HEK293 (cell line): ENCODE results near the gene CREG2.
"Not testable (repeated sequence)": the region's sequence is repeated elsewhere in the genome, so short reads cannot be mapped to it uniquely, and the experiment has no call there.

ENCODE experiments used
- CTCF ChIA-PET: fragments of 350-600 bp; formaldehyde crosslinking; extraction: SDS; loops from one replicate; lab custom pipeline; 2021; ENCODE audit warnings: antibody characterized with exemption; lab: Yijun Ruan, JAX
- POLR2A ChIA-PET: fragments of 300-600 bp; formaldehyde crosslinking; extraction: SDS; loops from one replicate; lab custom pipeline; 2020; ENCODE audit warnings: antibody characterized with exemption, inconsistent platforms; lab: Yijun Ruan, JAX
- H3K27ac ChIP-seq: fragments of 200-500 bp; sonication (Bioruptor generic); 2 replicates; pipeline ENCODE4 v1.5.1; 2014; ENCODE audit warnings: low read depth, low read length, control low read depth, inconsistent platforms; ENCODE audit errors: extremely low read depth
- H3K36me3 ChIP-seq, 2 experiments: fragments of 200-500 bp in 1 of 2; sonication (Bioruptor generic) in 1 of 2; 1 replicate in 1 of 2; 2 replicates in 1 of 2; pipeline ENCODE4 v1.5.1; 2014 to 2017; ENCODE audit warnings: inconsistent platforms in 2 of 2, low read length in 2 of 2; ENCODE audit not compliant: control insufficient read depth in 2 of 2, insufficient read depth in 1 of 2
- H3K4me1 ChIP-seq: fragments of 200-500 bp; sonication (Bioruptor generic); 2 replicates; pipeline ENCODE4 v1.5.1; 2014; ENCODE audit warnings: mild to moderate bottlenecking, low read length, inconsistent platforms; ENCODE audit not compliant: control insufficient read depth, insufficient read depth
- H3K4me3 ChIP-seq: 2 replicates; pipeline ENCODE4 v1.5.1; 2011; ENCODE audit warnings: low read depth, mild to moderate bottlenecking, control low read depth, low read length, moderate library complexity
- H3K9me3 ChIP-seq: fragments of 200-500 bp; sonication (Bioruptor generic); 2 replicates; pipeline ENCODE4 v1.5.1; 2014; ENCODE audit warnings: low read depth, low read length, inconsistent platforms; ENCODE audit not compliant: control insufficient read depth, insufficient read depth
- KLF1 ChIP-seq: fragments of 450-650 bp; formaldehyde crosslinking; IDR thresholded peaks from 2 replicates; pipeline ENCODE4 v1.5.1; 2016; ENCODE audit warnings: missing biosample characterization, missing genetic modification characterization
- KLF10 ChIP-seq: fragments of 450-650 bp; IDR thresholded peaks from 2 replicates; pipeline ENCODE4 v1.5.1; 2018; ENCODE audit warnings: missing biosample characterization, mild to moderate bottlenecking, missing genetic modification characterization
- SETDB1 ChIP-seq: IDR thresholded peaks from one replicate; pipeline ENCODE4 v1.6.1; 2017; ENCODE audit warnings: mild to moderate bottlenecking, low read length, moderate library complexity, mixed read lengths; ENCODE audit not compliant: insufficient read length
- TCF7L2 ChIP-seq: IDR thresholded peaks from 2 replicates; pipeline ENCODE4 v1.6.1; 2011; ENCODE audit warnings: low read depth, mild to moderate bottlenecking, inconsistent platforms, low read length, moderate library complexity, borderline replicate concordance
- ZFP41 ChIP-seq: fragments of 450-650 bp; formaldehyde crosslinking; IDR thresholded peaks from 2 replicates; pipeline ENCODE4 v1.5.1; 2016; ENCODE audit warnings: missing biosample characterization, missing genetic modification characterization, borderline replicate concordance
- ZNF10 ChIP-seq: fragments of 450-650 bp; formaldehyde crosslinking; IDR thresholded peaks from 2 replicates; pipeline ENCODE4 v1.5.1; 2017; ENCODE audit warnings: missing biosample characterization, missing genetic modification characterization
- ZNF114 ChIP-seq: fragments of 450-650 bp; formaldehyde crosslinking; IDR thresholded peaks from 2 replicates; pipeline ENCODE4 v1.5.0; 2017; ENCODE audit warnings: missing biosample characterization, missing genetic modification characterization
- ZNF214 ChIP-seq: fragments of 450-650 bp; formaldehyde crosslinking; IDR thresholded peaks from 2 replicates; pipeline ENCODE4 v1.5.1; 2017; ENCODE audit warnings: missing biosample characterization, mild to moderate bottlenecking, missing genetic modification characterization, borderline replicate concordance
- ZNF521 ChIP-seq: fragments of 450-650 bp; formaldehyde crosslinking; IDR thresholded peaks from 2 replicates; pipeline ENCODE4 v1.5.1; 2017; ENCODE audit warnings: missing biosample characterization, mild to moderate bottlenecking, missing genetic modification characterization
- ZNF555 ChIP-seq: fragments of 450-650 bp; formaldehyde crosslinking; conservative IDR thresholded peaks from 2 replicates; pipeline ENCODE4 v1.5.1; 2017; ENCODE audit warnings: missing biosample characterization, mild to moderate bottlenecking, missing genetic modification characterization, inconsistent platforms
- ZNF558 ChIP-seq: fragments of 450-650 bp; formaldehyde crosslinking; IDR thresholded peaks from 2 replicates; pipeline ENCODE4 v1.5.1; 2016; ENCODE audit warnings: missing biosample characterization, missing genetic modification characterization
- ZSCAN30 ChIP-seq: fragments of 450-650 bp; IDR thresholded peaks from 2 replicates; pipeline ENCODE4 v1.5.1; 2018; ENCODE audit warnings: missing biosample characterization, mild to moderate bottlenecking, missing genetic modification characterization, moderate library complexity
- TF ChIP-seq, protein P1 (sequence below): fragments of 450-650 bp; formaldehyde crosslinking; IDR thresholded peaks from 2 replicates; pipeline ENCODE4 v1.5.1; 2016; ENCODE audit warnings: missing biosample characterization, missing genetic modification characterization
- TF ChIP-seq, protein P2 (sequence below): fragments of 450-650 bp; formaldehyde crosslinking; conservative IDR thresholded peaks from 2 replicates; pipeline ENCODE4 v1.5.1; 2016; ENCODE audit warnings: low read depth, missing biosample characterization, missing genetic modification characterization
- TF ChIP-seq, protein P3 (sequence below): fragments of 450-650 bp; formaldehyde crosslinking; IDR thresholded peaks from 2 replicates; pipeline ENCODE4 v1.5.1; 2016; ENCODE audit warnings: missing biosample characterization, missing genetic modification characterization

The CREG2 gene

GRCh38 chr2:101325425-101325824, 61.9 kb downstream of the CREG2 start:
- H3K9me3 ChIP-seq: no peaks in the 10 kb centered on the region
- TF ChIP-seq KLF10 (no peak), ZFP41 (tag by site-specific recombination) (no peak), SETDB1 (peak; percentile 89)
- ChIA-PET CTCF (interaction anchor here (0.6 to 1.0 kb wide), 3 partner anchors 20 to 94 kb away, joined by 3 to 4 read pairs (median 4); partner anchors contain the start of gene CREG2), POLR2A (no interaction called here)
- H3K4me3 ChIP-seq: no peak overlapping the region
- H3K27ac ChIP-seq: no peak overlapping the region
- no peaks in the 10 kb centered on the region for H3K36me3 ChIP-seq
- no peaks in the 10 kb centered on the region for H3K4me1 ChIP-seq

DNA sequence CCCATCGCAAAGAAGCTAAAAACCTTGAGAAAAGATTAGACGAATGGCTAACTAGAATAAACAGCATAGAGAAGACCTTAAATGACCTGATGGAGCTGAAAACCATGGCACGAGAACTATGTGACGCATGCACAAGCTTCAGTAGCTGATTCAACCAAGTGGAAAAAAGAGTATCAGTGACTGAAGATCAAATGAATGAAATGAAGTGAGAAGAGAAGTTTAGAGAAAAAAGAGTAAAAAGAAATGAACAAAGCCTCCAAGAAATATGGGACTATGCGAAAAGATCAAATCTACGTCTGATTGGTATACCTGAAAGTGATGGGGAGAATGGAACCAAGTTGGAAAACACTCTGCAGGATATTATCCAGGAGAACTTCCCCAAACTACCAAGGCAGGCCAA, 70.7 kb downstream of the CREG2 start:
- CTCF ChIA-PET, POLR2A ChIA-PET, H3K9me3 ChIP-seq: not testable (repeated sequence)

GRCh38 chr2:101311696-101312017, 75.6 kb downstream of the CREG2 start:
- H3K27ac ChIP-seq: no peak overlapping the region
- POLR2A ChIA-PET: no interaction called here
- TF ChIP-seq ZNF114 (tag by site-specific recombination) (no peak), KLF10 (no peak), TCF7L2 (no peak), KLF1 (tag by site-specific recombination) (no peak), ZNF214 (tag by site-specific recombination) (no peak), ZNF555 (tag by site-specific recombination) (no peak), ZSCAN30 (tag by site-specific recombination) (no peak)
- TF ChIP-seq, protein P1, sequence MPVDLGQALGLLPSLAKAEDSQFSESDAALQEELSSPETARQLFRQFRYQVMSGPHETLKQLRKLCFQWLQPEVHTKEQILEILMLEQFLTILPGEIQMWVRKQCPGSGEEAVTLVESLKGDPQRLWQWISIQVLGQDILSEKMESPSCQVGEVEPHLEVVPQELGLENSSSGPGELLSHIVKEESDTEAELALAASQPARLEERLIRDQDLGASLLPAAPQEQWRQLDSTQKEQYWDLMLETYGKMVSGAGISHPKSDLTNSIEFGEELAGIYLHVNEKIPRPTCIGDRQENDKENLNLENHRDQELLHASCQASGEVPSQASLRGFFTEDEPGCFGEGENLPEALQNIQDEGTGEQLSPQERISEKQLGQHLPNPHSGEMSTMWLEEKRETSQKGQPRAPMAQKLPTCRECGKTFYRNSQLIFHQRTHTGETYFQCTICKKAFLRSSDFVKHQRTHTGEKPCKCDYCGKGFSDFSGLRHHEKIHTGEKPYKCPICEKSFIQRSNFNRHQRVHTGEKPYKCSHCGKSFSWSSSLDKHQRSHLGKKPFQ: no peak
- H3K4me3 ChIP-seq: no peak overlapping the region
- peaks cover 0 to 3% of the 10 kb centered on the region in 2 experiments; a peak in 1 of 3 replicates for H3K36me3 ChIP-seq
- CTCF ChIA-PET: no interaction called here
- no peaks in the 10 kb centered on the region for H3K4me1 ChIP-seq
- H3K9me3 ChIP-seq: no peaks in the 10 kb centered on the region

More for the DNA sequence above, 70.7 kb downstream of the CREG2 start:
- not testable (repeated sequence) for H3K27ac ChIP-seq, H3K36me3 ChIP-seq, H3K4me1 ChIP-seq, H3K4me3 ChIP-seq

GRCh38 chr2:101310834-101311695, 76.2 kb downstream of the CREG2 start:
- TF ChIP-seq ZNF10 (no peak), ZNF558 (tag by site-specific recombination) (no peak), KLF10 (no peak), ZNF521 (tag by site-specific recombination) (no peak)
- TF ChIP-seq, protein P2, sequence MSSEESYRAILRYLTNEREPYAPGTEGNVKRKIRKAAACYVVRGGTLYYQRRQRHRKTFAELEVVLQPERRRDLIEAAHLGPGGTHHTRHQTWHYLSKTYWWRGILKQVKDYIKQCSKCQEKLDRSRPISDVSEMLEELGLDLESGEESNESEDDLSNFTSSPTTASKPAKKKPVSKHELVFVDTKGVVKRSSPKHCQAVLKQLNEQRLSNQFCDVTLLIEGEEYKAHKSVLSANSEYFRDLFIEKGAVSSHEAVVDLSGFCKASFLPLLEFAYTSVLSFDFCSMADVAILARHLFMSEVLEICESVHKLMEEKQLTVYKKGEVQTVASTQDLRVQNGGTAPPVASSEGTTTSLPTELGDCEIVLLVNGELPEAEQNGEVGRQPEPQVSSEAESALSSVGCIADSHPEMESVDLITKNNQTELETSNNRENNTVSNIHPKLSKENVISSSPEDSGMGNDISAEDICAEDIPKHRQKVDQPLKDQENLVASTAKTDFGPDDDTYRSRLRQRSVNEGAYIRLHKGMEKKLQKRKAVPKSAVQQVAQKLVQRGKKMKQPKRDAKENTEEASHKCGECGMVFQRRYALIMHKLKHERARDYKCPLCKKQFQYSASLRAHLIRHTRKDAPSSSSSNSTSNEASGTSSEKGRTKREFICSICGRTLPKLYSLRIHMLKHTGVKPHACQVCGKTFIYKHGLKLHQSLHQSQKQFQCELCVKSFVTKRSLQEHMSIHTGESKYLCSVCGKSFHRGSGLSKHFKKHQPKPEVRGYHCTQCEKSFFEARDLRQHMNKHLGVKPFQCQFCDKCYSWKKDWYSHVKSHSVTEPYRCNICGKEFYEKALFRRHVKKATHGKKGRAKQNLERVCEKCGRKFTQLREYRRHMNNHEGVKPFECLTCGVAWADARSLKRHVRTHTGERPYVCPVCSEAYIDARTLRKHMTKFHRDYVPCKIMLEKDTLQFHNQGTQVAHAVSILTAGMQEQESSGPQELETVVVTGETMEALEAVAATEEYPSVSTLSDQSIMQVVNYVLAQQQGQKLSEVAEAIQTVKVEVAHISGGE (tag by site-specific recombination): no peak
- TF ChIP-seq, protein P3, sequence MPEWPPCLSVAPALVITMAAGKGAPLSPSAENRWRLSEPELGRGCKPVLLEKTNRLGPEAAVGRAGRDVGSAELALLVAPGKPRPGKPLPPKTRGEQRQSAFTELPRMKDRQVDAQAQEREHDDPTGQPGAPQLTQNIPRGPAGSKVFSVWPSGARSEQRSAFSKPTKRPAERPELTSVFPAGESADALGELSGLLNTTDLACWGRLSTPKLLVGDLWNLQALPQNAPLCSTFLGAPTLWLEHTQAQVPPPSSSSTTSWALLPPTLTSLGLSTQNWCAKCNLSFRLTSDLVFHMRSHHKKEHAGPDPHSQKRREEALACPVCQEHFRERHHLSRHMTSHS (tag by site-specific recombination): no peak
- H3K4me1 ChIP-seq: no peaks in the 10 kb centered on the region
- ChIA-PET POLR2A (no interaction called here), CTCF (interaction anchor here (0.7 kb wide), 1 partner anchor 15 kb away, joined by 4 read pairs; no protein-coding TSS in a partner anchor)
- H3K4me3 ChIP-seq: no peak overlapping the region
- peaks cover 0 to 8% of the 10 kb centered on the region in 2 experiments; a peak in 1 of 3 replicates for H3K36me3 ChIP-seq
- H3K9me3 ChIP-seq: no peaks in the 10 kb centered on the region
- H3K27ac ChIP-seq: no peak overlapping the region
